HPDE6-E6E7 (cell line): ENCODE data around the gene PLEKHH3.

Experiments used
- DNase-seq: peaks from one replicate; pipeline ENCODE4 v3.0.0; 2011; ENCODE audit warnings: missing footprints; ENCODE audit errors: extremely low spot score

The PLEKHH3 gene, protein sequence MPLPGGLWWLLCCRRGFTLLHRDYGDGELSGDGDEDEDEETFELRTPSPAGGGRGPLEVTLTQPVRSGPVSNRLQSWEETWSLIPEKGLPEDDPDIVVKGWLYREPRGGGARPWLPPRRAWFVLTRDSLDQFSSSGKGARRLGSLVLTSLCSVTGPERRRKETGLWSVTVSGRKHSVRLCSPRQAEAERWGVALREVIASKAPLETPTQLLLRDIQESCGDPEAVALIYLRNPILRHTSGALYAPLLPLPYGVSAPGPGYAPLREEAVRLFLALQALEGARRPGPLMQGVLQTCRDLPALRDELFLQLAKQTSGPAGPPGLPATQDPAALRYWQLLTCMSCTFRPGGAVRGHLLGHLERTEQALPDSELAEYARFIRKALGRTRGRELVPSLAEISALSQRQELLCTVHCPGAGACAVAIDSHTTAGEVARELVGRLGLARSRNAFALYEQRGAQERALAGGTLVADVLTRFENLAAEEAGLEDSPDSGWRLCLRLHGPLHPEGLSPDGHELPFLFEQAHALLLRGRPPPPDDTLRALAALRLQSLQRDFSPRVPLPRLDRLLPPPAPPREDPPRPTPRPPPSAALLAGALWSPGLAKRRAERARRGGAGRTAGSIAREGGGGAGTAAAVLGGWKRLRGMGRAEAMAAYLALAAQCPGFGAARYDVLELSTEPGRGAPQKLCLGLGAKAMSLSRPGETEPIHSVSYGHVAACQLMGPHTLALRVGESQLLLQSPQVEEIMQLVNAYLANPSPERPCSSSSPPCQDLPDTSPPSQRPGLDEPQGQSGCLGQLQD

DNA sequence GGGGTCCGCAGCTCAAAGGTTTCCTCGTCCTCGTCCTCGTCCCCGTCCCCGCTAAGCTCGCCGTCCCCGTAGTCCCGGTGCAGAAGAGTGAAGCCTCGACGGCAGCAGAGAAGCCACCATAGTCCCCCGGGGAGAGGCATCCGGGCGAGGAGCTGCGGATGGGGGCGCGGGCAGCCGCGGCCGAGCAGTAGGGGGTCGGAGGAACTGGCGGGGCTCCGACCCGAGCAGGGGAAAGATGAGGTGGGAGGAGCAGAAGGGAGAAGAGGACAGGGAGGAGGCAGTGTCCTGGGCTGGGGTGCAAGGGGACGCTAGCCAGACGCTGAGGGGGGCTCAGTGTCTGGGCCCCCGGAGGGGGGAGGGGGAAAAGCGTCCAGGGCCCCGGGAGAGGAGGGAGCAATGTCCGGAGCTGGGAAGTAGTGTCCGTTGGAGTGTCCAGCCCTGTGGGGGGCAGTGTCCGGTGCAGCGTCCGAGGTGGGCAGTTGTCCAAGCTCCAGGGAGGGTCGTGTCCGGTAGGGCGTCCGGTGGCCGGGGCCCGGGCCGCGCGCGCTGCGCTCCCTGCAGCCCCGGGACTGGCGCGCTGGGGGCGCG, at the start of gene PLEKHH3:
Gene PLEKHH3 (minus strand): TSS at position 571 of the 588 bp plus-strand sequence. CDS start 431 bp downstream, at position 140.
- DNase-seq, result no peak

DNA sequence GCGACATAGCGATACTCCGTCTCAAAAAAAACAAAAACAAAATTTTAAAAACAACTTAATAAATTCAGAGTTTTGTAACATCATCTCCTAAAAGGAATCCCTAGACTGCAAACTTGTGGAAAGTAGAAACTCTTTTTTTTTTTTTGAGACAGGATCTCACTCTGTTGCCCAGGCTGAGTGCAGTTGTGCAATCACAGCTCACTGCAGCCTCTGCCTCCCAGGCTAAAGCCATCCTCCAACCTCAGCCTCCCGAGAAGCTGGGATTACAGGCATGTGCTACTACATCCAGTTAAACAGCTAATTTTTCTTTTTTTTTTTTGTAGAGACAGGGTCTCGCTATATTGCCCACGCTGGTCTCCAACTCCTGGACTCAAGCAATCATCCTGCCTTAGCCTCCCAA, 48.3 kb upstream of the PLEKHH3 start:
- no peak for DNase-seq

DNA sequence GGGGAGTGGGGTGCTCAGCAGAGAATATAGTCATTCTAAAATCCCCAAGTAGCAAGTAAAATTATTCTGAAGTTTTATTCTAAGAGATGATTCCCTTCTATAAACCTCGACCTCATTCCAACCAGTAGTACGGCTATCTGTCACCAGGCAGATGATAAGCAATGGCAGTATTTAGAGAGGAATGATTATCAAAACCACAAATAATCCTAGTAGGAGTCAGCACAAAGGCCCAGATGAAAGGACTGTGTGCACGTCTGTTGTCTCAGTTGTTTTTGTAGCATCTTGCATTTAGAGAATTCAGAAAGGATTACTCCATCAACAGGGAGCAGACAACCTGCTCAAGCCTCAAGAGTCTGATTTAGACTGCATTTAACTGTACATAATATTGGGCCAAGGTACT, 46.8 kb upstream of the PLEKHH3 start:
- DNase-seq, result no peak

DNA sequence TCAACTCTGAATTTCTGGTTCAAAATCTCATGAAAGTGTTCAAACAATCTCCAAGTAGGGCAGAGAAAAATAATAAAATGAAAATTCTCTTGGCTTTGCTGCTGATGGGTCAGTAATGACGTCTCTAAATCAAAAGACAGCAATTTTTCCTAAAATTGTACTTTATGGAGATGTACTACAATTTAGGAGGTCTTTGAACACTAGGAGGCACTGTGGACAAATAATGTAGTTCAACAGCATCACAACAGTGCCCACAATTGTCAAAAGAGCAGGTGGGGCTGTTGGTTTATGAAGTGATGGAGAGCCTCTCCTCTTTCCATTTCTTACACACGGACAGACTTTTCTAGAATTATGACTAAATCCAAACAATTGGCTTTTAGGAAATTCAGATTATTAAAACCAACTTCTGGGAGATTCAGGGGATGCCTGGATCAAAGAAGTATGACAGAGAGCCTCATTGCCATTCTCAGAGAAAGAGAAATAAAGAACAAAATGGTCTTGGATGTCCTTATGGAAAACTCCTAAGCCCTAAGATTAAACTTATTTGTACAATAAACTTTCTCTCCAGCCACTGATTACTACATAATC, 44.3 kb upstream of the PLEKHH3 start:
- peak; percentile 46 for DNase-seq

DNA sequence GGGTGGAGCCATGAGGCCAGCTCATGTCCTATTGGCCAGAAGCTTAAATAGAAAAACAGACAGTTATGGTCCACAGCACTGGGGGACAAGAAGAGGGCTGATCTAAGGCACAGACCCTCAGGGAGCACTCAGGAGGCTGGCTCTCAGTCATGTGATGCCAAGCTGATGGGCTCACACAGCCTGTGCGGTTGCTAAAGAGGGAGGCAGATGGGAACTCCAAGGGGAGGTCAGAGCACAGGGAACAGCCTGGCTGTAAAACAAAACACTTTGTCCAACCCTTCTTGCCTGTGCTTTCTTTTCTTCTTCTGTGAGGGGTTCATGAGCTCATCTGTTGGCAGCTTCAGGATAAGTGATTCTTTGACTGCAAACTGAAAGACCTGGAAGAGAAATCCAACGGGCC, 32.8 kb upstream of the PLEKHH3 start:
- no peak for DNase-seq

DNA sequence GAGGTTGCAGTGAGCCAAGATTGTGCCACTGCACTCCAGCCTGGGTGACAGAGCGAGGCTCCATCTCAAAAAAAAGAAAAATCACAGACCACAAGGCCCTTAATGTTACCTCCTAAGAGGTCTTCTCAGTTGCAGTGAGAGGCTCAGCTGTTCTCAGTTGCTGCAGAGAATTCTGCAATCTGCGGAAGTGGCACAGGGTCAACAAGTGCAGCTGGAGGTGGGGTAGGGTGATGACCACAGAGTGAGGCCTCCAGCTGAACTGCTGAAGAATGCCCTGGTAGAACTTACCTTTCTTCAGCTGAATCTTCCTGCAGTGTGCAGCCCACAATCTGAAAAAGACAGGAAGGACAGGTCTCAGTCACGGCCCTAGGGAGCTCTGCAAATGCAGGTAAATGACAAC, 31.8 kb upstream of the PLEKHH3 start:
- DNase-seq, result no peak

DNA sequence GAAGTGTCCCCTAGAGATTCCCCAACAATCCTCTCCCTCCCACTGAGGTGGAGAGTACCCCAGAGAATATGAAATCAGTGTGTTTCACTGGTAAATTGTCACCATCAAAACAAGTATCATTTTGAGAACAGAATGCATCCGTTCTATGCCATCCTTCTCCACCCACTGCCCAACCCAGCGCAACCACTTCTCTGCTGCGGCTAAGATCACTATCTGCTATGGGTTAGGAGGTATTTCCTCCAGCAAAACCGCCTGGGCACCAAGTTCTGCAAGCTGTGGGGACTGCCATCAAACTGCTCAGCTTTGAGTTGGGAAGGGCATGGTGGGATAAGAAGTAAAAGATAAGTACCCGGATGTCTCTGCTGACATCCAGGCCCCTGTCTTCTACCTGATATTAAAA, 29.9 kb upstream of the PLEKHH3 start:
- DNase-seq, result no peak

DNA sequence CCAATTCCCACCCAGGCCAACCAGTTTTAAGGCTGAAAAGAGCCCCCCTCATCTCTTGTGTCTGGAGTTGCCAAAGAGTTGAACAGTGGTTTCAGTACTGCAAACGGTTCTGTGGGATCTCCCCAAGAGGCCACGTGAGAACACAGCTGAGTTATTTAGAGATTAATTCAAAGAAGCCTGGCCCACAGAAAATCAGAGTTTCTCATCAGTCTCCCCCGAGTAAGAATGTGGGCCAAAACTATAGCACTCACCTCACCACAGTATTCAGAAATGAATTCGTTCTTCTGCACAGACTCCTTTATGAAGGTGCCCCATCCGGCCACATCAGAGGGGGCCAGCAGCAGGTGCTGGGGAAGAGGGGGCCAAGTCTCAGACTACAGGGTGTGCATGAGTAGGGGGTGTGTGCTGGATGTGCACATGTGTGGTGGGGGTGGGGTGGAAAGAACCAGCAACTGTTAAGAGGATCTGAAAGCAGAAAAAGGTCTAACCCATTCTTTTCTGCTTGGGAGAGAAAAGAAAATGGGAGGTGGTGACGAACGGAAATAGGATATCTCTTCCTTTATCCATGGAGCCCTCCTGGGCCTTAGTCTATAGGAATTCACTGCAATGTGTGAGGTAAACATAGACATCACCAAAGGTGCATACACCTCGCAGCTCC, 28.2 kb upstream of the PLEKHH3 start:
- no peak for DNase-seq

DNA sequence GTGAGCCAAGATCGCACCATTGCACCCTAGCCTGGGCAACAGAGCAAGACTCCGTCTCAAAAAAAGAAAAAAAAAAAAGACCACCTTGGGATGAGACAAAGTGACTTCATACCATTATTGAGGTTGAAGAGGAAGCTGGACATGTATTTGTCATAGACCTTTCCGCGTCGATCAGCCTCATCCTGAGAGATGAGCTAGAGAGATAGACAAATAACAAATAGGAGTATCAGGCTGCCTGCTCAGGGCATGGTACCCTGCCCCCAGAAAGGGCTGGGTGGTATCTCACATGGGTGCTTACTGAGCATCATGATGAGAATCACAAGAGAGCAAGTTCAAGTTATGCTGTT, 27.7 kb upstream of the PLEKHH3 start:
- DNase-seq, result no peak

DNA sequence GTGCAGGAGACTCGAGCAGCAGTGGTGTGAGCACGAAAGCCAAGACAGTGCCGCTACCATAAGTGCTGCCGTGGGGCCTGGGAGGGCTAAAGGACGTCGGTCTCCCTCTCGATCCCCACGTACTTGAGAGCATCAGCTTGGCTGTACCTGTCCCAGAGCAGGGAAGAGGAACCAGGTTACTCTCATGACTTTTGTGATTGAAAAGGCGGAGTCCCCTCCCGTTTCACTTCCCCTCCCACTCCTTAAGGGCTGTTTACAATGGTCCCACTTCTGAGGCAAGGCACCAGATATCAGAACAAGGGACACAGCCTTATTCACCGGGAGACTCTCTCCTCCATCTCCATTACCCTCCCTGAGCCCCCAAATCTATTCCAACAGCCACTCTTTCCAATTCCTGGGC, 25.7 kb upstream of the PLEKHH3 start:
- DNase-seq, result no peak

DNA sequence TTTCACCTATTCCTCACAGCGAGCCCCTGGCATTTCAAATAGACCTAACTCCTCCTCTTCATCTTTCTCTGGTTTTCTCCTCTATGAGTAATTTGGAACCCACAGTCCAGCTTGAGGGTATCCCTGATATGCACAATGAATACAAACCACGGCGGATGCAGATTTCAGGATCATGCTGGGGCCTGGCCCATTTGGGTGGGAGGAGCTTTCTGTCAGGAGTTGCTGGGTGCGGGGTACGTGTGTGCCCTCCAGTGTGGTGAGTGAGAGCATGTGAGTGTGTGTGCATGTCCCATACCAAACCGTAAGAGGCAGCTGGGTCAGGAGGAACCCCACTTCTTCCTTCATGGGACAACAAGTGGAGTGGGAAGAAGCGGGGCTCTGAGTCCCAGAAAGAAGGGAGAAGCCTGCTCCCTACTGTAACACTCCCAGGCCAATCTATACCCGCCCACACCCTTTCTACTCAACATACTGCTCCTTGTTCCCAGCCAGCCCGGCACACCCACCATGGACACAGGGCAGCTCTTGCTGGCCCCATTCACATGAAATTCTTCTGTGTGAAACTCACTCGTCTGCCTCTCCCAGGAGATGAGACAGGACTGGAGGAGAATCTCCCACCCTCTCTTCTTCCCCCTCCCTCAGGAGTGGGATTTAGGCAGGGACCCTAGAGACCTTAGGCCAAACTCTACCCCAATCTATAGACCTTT, 23.9 kb upstream of the PLEKHH3 start:
- DNase-seq, result no peak

DNA sequence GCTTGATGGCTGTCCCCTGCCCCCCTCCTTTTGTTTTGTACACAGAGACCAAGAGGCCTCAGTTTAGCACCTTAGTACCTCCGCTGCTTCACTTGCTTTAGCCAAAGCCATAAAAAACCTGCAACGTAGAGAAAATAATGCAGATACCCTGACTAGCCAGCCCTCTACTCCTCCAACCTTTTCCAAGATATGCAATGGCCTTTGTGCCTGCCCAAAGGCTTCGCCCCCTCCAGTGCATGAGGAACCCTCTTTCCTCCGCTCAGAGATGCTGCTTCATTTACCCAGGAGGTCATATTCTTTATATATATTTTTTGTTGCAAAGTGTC, 22.6 kb upstream of the PLEKHH3 start:
- DNase-seq, result no peak

DNA sequence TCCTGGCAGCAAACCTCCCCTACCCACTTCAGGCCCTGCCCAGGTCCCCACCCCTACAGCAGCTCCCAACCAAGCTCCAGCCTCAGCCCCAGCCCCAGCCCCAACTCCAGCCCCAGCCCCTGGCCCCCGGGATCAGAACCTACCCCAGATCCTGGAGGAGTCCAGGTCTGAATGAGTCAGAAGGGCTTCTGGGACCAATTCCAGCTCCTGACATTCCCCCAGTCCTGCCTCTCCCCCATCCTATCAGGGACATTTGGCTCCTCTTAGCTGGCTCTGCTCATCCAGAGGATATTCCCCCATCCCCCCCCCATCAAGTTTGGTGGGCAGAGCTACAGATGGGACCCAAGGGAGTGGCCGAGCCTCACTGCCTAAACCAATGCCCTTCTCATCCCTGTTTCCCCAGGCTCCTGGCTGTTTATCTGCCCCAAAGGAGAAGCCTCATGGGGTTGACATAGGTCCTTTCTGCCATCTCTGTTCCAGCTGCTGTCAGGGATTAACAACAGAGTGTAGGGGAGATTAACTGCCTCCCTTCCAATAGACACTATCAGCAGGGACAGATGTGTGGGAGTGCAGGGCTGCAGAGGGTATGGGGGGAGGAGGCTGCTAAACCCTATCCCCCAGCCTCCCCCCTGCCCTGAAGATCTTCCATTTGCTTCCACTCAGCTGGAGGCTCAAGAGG, 22.1 kb upstream of the PLEKHH3 start:
- no peak for DNase-seq

DNA sequence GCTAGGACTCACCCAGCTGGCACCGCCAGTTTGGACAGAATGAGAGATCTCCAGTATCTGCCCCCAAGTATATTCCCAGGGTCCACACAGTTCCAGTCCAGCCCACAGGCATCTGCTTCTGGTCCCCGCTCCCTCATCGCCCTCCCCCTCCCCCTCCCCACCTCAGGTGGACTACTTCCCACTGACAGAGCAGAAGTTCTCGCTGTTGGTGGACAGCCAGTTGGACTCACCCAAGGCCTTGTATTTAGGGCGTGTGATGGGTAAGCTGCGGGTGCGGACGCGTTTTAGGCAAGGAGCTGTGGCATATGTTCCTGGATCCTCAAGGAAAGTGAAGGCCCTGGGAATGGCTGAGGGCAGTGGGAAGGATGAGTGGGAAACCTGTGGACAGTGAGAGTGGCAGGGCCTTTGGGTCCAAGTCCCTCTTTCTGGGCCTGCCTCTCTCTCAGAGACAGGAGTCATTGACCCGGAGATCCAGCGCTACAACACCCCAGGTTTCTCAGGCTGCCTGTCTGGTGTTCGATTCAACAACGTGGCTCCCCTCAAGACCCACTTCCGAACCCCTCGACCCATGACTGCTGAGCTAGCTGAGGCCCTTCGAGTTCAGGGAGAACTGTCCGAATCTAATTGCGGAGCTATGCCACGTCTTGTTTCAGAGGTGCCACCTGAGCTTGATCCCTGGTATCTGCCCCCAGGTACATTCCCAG, 20.5 kb upstream of the PLEKHH3 start:
- DNase-seq, result no peak

DNA sequence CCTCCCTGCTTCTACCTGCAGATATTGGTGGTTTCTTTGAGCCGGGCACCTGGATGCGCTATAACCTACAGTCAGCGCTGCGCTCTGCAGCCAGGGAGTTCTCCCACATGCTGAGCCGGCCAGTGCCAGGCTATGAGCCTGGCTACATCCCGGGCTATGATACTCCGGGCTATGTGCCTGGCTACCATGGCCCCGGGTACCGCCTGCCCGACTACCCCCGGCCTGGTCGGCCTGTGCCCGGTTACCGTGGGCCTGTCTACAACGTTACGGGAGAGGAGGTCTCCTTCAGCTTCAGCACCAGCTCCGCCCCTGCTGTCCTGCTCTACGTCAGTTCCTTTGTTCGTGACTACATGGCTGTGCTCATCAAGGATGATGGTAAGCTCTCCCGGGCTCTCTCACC, 18.7 kb upstream of the PLEKHH3 start:
- no peak for DNase-seq

DNA sequence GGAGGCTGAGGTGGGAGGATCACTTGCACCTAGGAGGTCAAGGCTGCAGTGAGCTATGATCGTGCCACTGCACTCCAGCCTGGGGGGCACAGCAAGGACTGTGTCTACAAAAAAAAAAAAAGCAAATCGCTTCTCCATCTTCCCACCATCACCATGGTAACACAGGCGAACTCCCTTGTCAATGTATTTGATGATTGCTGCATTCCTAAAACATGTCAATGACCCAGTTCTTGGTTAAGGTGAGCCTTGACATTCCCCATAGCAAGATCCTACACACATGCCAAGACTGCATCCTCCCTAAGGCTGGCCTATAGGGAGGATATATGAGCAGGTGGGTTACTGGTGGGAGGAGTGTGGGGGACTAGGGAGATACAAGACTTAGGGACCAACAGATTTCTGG, 17.7 kb upstream of the PLEKHH3 start:
- no peak for DNase-seq

DNA sequence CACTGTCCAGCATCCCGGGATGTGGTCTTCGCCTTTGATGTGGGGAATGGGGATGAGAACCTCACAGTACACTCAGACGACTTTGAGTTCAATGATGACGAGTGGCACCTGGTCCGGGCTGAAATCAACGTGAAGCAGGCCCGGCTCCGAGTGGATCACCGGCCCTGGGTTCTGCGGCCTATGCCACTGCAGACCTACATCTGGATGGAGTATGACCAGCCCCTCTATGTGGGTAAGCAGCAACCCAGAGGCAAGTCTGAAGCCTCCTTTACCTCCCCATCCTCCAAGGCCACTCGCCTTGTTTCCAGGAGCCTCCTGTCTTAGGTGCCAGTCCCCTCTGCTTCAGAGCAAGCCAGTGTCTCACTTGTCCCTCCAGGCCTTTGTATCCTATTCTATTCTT, 15.7 kb upstream of the PLEKHH3 start:
- no peak for DNase-seq

DNA sequence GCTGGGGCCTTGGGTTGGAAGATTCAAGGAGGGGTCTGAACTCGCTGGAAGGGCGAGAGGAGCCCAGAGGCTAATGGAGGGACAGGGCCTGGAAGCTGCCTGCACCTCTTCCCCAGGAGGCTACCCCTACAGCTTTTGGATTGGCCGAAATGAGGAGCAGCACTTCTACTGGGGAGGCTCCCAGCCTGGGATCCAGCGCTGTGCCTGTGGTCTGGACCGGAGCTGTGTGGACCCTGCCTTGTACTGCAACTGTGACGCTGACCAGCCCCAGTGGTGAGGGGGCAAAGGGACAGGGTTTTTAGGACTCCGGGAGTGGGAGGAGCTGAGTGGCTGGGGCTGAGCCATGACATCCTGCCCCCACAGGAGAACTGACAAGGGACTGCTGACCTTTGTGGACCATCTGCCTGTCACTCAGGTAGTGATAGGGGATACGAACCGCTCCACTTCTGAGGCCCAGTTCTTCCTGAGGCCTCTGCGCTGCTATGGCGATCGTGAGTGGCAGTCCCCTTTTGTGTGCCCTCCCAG, 14.3 kb upstream of the PLEKHH3 start:
- DNase-seq, result no peak

DNA sequence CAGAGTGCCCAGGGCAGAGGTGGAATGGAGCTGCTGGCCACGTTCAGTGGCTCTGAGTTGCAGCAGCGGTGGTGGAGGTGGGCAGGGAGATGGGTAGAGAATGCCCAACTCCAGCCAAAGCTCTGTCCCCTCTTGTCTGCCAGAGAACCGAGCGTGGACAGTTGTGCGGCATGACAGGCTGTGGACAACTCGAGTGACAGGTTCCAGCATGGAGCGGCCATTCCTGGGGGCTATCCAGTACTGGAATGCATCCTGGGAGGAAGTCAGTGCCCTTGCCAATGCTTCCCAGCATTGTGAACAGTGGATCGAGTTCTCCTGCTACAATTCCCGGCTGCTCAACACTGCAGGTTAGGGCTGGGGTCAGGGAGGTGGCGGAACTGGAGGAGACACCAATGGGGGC, 13.8 kb upstream of the PLEKHH3 start:
- DNase-seq, result no peak

DNA sequence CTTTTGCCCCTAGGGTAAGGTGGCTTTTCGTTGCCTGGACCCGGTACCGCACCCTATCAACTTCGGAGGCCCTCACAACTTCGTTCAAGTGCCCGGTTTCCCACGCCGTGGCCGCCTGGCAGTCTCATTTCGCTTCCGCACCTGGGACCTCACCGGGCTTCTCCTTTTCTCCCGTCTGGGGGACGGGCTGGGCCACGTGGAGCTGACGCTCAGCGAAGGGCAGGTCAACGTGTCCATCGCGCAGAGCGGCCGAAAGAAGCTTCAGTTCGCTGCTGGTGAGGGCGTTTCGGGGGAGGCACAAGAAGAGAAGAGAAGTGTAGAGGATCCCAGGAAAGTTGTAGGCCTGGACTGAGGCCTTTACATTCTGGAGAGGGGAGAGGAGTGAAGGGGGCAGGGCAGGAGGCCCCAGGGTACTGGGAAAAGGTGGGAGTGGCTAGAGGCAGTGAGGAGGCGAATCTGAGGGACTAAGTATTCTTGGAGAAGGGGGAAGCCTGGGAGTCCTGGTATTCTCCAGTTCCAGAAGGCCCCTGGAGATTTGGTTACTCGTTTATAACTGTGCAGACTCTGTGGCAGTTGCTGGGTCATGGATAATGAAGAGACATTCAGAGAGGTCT, 11.0 kb upstream of the PLEKHH3 start:
- no peak for DNase-seq
